GM12864 (cell line): ENCODE data around the gene QSOX1.
A peak's percentile ranks its signal among the peaks of the same experiment; 100 is the strongest.

Experiments used
- DNase-seq: peaks from one replicate; pipeline ENCODE4 v3.0.0-alpha.2; 2011; ENCODE audit warnings: low read depth
- H3K4me3 ChIP-seq: 2 replicates; pipeline ENCODE4 v1.5.1; 2011; ENCODE audit warnings: mild to moderate bottlenecking, low read depth, low read length, control low read depth
- TF ChIP-seq, protein P1 (sequence below): IDR thresholded peaks from 2 replicates; pipeline ENCODE4 v1.5.1; 2011; ENCODE audit warnings: low read depth, mild to moderate bottlenecking, moderate library complexity, low read length, control low read depth, inconsistent platforms; ENCODE audit errors: missing control alignments

Gene QSOX1

DNA sequence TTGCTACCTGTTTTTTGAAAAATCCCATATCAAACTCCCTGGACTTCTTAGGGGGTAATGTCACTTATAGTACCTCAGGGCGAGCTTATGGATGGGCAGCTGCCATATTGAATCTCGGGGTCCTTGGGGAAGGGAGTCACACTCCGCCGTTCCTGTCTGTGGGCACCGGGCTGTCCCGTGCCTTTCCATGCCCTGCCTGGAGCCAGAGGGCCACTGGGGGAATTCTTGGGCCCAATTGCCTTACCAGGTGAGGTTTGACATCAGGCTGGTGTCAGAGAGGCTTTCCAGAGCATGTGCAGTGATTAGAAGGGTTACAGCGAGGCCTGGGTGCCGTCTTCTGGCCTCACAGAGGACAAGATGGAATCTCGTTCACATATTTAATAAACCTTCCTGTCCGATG lies 28.8 kb downstream of the QSOX1 start:
- TF ChIP-seq, protein P1, sequence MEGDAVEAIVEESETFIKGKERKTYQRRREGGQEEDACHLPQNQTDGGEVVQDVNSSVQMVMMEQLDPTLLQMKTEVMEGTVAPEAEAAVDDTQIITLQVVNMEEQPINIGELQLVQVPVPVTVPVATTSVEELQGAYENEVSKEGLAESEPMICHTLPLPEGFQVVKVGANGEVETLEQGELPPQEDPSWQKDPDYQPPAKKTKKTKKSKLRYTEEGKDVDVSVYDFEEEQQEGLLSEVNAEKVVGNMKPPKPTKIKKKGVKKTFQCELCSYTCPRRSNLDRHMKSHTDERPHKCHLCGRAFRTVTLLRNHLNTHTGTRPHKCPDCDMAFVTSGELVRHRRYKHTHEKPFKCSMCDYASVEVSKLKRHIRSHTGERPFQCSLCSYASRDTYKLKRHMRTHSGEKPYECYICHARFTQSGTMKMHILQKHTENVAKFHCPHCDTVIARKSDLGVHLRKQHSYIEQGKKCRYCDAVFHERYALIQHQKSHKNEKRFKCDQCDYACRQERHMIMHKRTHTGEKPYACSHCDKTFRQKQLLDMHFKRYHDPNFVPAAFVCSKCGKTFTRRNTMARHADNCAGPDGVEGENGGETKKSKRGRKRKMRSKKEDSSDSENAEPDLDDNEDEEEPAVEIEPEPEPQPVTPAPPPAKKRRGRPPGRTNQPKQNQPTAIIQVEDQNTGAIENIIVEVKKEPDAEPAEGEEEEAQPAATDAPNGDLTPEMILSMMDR, result no peak
- DNase-seq, result no peak
- H3K4me3 ChIP-seq, result no peak overlapping the region

DNA sequence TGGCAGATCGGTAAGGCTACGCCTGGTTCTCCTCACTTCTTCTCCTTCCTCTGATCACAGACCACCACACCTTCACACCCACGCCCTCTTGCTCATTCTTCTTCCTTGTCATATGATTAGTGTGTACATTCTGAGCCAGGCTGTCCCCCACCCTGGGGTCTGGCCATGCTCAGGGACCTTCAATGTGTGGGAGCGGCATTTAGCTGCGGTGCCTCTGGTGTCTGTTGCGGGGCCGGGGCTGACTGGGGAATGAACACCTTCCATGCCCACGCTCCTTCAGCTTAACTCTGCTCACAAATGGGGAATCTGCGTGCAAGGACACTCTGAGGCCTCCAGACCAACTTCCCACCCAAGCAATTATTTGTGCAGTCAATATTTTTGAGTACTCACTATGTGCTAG lies 29.4 kb downstream of the QSOX1 start:
- DNase-seq, result no peak
- H3K4me3 ChIP-seq, result no peak overlapping the region
- TF ChIP-seq, protein P1, result no peak

DNA sequence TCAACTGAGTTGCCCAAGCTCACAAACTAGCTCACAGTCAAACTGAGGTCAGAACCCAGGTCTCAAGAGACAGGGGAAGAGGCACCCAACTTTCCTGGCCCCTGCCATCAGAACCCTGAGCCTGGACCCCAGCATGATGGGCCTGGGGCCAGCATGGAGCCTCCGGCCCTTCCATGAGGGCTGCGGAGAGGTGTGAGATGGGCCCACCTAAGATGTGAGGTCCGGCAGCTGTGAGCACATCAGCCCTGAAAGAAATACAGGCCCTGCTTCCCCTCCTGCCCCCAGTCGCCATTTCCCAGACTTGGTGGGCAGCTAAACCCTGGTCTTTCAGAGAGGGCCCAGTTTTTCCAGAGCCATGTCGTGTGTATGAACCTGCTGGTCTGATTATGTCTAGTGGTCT lies 30.6 kb downstream of the QSOX1 start:
- no peak for DNase-seq
- H3K4me3 ChIP-seq, result no peak overlapping the region
- TF ChIP-seq, protein P1, result no peak

DNA sequence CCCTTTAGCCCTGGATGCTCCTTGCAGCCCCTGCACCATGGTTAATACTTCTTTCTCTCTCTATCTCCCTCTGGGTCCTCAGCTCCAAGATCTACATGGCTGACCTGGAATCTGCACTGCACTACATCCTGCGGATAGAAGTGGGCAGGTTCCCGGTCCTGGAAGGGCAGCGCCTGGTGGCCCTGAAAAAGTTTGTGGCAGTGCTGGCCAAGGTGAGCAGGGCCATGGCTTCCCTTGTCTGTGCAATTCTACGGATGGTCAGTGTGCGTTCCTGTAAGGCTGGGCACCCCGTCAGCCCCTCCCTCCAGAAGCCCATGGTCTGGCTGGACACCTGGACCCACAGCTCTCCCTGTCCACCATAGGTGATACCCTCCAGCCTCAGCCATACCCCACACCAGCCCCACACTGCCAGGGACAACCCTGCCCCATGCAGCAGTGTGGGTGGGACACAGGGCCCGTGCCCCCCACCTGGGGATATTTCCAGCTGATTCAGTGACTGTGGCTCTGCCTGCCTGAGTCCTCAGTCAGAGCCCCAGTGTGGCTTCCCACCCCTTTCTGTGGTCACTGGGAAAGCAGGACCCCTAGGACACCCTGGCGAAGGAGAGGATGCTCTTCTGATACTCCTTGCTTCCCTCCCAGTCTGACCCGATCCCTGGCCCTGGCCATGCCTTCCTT lies 31.4 kb downstream of the QSOX1 start:
- TF ChIP-seq, protein P1, result no peak
- no peak for DNase-seq
- H3K4me3 ChIP-seq, result no peak overlapping the region

DNA sequence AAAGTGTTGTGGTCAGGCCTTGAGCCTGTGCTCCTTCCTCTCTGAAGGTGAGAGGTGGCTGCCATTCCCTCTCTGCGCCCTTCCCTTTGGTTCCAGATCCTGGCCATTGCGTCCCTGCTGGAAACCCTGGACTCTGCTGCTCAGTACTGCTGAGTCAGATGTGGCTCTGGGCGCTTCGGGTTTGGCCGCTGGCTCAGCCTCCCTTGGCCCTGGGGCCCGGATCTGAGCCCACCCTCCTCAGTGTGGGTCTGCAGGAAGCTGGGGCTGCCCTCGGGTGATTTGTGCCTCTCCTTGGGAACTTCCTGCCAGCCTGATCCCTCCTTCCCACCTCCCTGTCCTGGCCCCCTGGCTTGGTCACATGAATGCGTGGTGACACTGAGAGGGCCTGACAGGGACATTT lies 32.2 kb downstream of the QSOX1 start:
- TF ChIP-seq, protein P1, result no peak
- no peak overlapping the region for H3K4me3 ChIP-seq
- no peak for DNase-seq

DNA sequence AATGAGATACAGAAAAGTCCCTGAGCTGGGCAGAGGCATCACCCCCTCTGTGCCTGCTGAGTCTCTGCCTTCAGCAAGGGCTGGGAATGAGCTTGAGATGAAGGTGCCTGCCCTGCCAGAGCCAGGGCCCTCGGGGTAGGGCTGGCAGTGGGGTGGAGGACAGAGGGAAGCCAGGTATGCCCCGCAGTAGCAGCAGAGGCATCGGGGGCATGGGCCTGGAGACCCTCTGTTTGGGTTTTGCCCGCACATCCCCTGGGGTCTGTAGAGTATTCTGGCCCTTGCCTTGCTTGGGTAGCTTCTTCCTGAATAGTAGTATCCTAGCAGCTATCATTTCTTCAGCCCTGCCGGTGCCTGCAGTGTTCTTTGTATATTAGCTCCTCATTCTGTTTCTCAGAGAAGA lies 33.0 kb downstream of the QSOX1 start:
- no peak overlapping the region for H3K4me3 ChIP-seq
- TF ChIP-seq, protein P1, result no peak
- no peak for DNase-seq

DNA sequence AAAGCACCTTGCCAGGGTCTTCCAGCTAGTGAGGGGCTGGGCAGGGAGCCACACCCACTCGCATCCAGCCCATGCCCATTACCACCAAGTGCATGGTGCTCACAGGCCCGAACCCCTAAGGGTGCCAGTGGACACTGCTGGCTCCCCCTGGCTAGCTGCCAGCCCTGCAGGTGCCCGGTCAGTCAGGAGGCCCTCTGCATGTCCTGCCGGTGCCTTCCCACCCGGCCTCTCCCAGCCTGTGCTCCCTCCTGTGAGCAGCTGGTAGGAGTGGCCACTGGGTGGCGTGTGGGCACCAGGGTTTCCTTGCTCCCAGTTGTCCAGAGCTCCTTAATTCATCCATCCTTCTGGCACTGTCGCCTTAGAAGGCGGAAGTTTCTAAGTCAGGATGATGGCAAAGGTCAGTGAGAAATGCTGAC lies 33.4 kb downstream of the QSOX1 start:
- TF ChIP-seq, protein P1, result peak; percentile 70
- DNase-seq, result no peak
- no peak overlapping the region for H3K4me3 ChIP-seq
